22Rv1 (cell line): ENCODE measurements around the gene NEU4.

Source experiments
- CTCF ChIP-seq: fragments of 450-650 bp; IDR thresholded peaks from 2 replicates; pipeline ENCODE4 v1.5.1; 2017; ENCODE audit warnings: mild to moderate bottlenecking
- ZFX ChIP-seq: fragments of 450-650 bp; IDR thresholded peaks from 2 replicates; pipeline ENCODE4 v1.6.1; 2017; ENCODE audit warnings: antibody characterized with exemption, borderline replicate concordance

GRCh38 chr2:241865957-241866789, 57.2 kb downstream of the NEU4 start:
- TF ChIP-seq CTCF (no peak), ZFX (no peak)
